ENCODE results near the gene ARSB. TPM values are rescaled to one million over a fixed set of nuclear protein-coding genes. Genes with fewer than 3 reads are reported as not detected.

The ARSB gene
- total and polyA plus RNA-seq, 2 donors (not counting 1 experiment from before 2014, with no cell fraction given), result 10.1 to 27.7 TPM

DNA sequence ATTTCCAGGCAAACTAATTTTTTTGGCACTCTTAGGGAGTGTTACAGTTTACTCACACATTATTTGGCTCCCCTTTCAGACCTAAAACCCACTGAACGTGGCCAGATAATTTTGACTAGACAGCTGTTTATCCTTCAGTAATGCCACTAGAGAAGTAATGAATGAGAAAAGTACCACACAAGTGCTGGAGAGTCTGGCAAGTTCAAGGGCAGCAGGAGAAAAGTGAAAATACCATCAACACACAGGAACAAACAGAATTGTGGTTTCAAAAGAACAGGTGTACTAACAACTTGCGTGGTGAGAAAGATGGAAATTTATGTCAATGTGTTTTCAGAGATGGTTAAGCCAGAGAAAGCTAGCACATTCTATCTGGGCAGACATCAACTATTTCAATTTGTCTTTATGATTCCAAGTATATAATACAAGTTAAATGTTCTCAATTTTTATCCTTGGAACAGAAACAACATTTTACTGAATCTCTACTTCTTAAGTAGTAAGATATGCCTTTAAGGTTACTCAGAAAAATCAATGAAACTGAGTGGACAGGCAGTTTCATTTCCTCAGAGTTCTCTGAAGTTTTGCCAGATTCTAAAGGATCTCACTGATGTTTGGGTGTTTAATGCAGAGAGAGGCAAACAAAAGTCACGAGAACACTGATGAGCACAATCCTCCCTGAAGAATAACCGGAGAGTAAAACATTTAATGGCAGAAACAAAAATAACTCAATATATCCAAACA, 91.0 kb downstream of the ARSB start:
- H3K4me2 ChIP-seq (ENCODE audit: extremely low read depth, insufficient read depth, low read length), result no peak overlapping the region
- no peak overlapping the region for H2AFZ ChIP-seq (ENCODE audit: low read length)
- H3K27ac ChIP-seq (ENCODE audit: insufficient read depth, low read length), result no peak overlapping the region
- no peaks in the 10 kb centered on the region for H3K27me3 ChIP-seq (ENCODE audit: control insufficient read depth, insufficient read depth, low read length)
- H3K4me3 ChIP-seq (replicated peaks in 1 of 4; ENCODE audit: control extremely low read depth in 1 of 4, insufficient read depth in 1 of 4, low read depth in 3 of 4, low read length in 4 of 4), result no peak overlapping the region
- peaks cover 6% of the 10 kb centered on the region for H3K4me1 ChIP-seq (ENCODE audit: control insufficient read depth, extremely low read depth, insufficient read depth, low read length)
- no peak for DNase-seq (ENCODE audit: low read depth in 2 of 2)
- H3K9ac ChIP-seq (ENCODE audit: insufficient read depth, low read length), result no peak overlapping the region
- H3K79me2 ChIP-seq (ENCODE audit: control insufficient read depth, insufficient read depth, low read length), result no peaks in the 10 kb centered on the region
- no peaks in the 10 kb centered on the region for H4K20me1 ChIP-seq (ENCODE audit: control insufficient read depth, extremely low read depth, insufficient read depth, low read length)
- no peaks in the 10 kb centered on the region for H3K9me3 ChIP-seq (ENCODE audit: control insufficient read depth, insufficient read depth, low read depth, low read length)
- TF ChIP-seq, protein P1, sequence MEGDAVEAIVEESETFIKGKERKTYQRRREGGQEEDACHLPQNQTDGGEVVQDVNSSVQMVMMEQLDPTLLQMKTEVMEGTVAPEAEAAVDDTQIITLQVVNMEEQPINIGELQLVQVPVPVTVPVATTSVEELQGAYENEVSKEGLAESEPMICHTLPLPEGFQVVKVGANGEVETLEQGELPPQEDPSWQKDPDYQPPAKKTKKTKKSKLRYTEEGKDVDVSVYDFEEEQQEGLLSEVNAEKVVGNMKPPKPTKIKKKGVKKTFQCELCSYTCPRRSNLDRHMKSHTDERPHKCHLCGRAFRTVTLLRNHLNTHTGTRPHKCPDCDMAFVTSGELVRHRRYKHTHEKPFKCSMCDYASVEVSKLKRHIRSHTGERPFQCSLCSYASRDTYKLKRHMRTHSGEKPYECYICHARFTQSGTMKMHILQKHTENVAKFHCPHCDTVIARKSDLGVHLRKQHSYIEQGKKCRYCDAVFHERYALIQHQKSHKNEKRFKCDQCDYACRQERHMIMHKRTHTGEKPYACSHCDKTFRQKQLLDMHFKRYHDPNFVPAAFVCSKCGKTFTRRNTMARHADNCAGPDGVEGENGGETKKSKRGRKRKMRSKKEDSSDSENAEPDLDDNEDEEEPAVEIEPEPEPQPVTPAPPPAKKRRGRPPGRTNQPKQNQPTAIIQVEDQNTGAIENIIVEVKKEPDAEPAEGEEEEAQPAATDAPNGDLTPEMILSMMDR (conservative IDR thresholded peaks at IDR 0.05 in 1 of 2, IDR thresholded peaks at IDR 0.05 in 1 of 2; ENCODE audit: low read depth in 1 of 2, low read length in 2 of 2), result no peak
- TF ChIP-seq EZH2 (IDR thresholded peaks at IDR 0.05; ENCODE audit: low read length, missing control alignments), result no peak
- H3K36me3 ChIP-seq (ENCODE audit: control insufficient read depth, insufficient read depth, low read length), result no peaks in the 10 kb centered on the region

DNA sequence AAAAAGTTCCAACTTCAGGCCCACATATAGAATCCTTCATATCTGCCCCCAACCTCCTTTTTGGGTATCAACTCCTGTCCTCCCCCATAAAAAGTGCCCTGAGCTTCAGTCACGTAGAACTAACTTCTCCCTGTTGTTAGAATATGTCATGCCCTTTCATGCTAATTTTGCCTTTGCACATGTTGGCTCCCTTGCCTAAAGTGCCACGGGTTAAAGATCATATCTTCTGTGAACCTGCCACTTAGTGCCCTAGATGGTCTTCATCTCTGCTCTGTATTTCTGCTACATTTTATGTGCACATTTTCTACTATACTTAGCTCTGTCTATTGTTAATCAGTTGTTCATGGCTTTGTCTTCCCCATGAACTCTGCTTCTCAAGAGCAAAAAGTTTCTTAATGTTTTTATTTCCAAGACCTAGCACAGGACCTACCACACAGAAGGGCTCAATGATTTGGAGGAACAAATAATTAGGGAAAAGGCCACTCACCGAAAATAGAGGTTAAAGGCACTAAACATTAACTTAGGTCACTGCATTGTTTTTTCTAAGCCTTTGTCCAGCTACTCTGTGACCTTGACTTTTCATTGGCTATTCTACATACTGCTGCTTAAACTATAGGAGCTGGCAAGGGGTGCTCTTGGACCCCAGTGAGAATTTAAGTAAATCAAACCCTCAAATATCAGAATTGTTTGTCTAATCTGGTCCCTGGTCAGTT, 94.3 kb downstream of the ARSB start:
- Histone ChIP-seq H2AFZ (ENCODE audit: low read length) (no peak overlapping the region), H3K27ac (ENCODE audit: insufficient read depth, low read length) (no peak overlapping the region), H3K4me3 (replicated peaks in 1 of 4; ENCODE audit: control extremely low read depth in 1 of 4, insufficient read depth in 1 of 4, low read depth in 3 of 4, low read length in 4 of 4) (no peak overlapping the region), H3K9ac (ENCODE audit: insufficient read depth, low read length) (no peak overlapping the region), H4K20me1 (ENCODE audit: control insufficient read depth, extremely low read depth, insufficient read depth, low read length) (no peaks in the 10 kb centered on the region), H3K4me2 (ENCODE audit: extremely low read depth, insufficient read depth, low read length) (no peak overlapping the region), H3K27me3 (ENCODE audit: control insufficient read depth, insufficient read depth, low read length) (no peaks in the 10 kb centered on the region), H3K79me2 (ENCODE audit: control insufficient read depth, insufficient read depth, low read length) (no peaks in the 10 kb centered on the region), H3K36me3 (ENCODE audit: control insufficient read depth, insufficient read depth, low read length) (no peaks in the 10 kb centered on the region), H3K4me1 (ENCODE audit: control insufficient read depth, extremely low read depth, insufficient read depth, low read length) (peaks cover 6% of the 10 kb centered on the region), H3K9me3 (ENCODE audit: control insufficient read depth, insufficient read depth, low read depth, low read length) (no peaks in the 10 kb centered on the region)
- TF ChIP-seq, protein P1 (conservative IDR thresholded peaks at IDR 0.05 in 1 of 2, IDR thresholded peaks at IDR 0.05 in 1 of 2; ENCODE audit: low read depth in 1 of 2, low read length in 2 of 2), result no peak
- no peak for TF ChIP-seq EZH2 (IDR thresholded peaks at IDR 0.05; ENCODE audit: low read length, missing control alignments)
- DNase-seq (ENCODE audit: low read depth in 2 of 2), result no peak

DNA sequence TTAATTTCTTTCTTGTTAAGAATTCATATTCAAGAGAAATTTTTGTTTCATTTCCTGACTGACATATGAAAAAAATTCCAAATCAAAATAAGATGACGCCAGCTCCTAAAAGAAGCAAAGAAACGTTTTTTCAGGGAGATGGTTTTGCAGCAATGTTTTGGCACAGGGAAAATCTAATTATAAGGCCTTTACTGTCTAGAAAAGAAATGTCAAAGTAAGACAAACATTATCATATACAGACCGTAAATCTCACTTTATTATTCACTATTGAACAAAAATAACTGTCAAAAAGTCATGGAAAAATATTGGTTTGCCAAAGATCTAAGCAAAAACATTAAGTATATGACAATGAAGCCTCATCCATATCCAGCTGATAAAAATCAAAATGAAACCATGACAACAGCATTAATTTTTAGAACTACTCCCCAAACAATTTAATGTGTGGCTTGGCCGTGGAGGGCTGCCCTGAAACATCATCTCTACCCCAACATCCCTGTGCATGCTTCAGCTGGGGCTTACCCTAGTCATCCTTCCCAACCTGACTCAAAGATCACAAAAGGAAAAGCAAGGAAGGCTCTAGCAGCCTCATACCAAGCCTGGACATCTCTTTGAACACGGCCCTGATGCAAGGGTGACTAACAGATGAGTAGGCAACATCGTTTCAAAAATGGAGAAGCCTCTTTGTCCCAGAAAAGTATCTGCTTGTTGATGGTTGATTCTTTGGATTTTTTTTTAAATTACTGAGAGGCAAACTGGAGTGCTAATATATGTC, 95.6 kb downstream of the ARSB start:
- TF ChIP-seq EZH2 (IDR thresholded peaks at IDR 0.05; ENCODE audit: low read length, missing control alignments), result no peak
- H3K27me3 ChIP-seq (ENCODE audit: control insufficient read depth, insufficient read depth, low read length), result no peaks in the 10 kb centered on the region
- no peaks in the 10 kb centered on the region for H3K79me2 ChIP-seq (ENCODE audit: control insufficient read depth, insufficient read depth, low read length)
- peak overlapping the region; percentile 1 for H2AFZ ChIP-seq (ENCODE audit: low read length)
- H3K4me3 ChIP-seq (replicated peaks in 1 of 4; ENCODE audit: control extremely low read depth in 1 of 4, insufficient read depth in 1 of 4, low read depth in 3 of 4, low read length in 4 of 4), result no peak overlapping the region
- H3K9me3 ChIP-seq (ENCODE audit: control insufficient read depth, insufficient read depth, low read depth, low read length), result no peaks in the 10 kb centered on the region
- peak overlapping the region; percentile 28 for H3K4me2 ChIP-seq (ENCODE audit: extremely low read depth, insufficient read depth, low read length)
- H3K4me1 ChIP-seq (ENCODE audit: control insufficient read depth, extremely low read depth, insufficient read depth, low read length), result peaks cover 4% of the 10 kb centered on the region
- H3K9ac ChIP-seq (ENCODE audit: insufficient read depth, low read length), result no peak overlapping the region
- H3K36me3 ChIP-seq (ENCODE audit: control insufficient read depth, insufficient read depth, low read length), result no peaks in the 10 kb centered on the region
- H4K20me1 ChIP-seq (ENCODE audit: control insufficient read depth, extremely low read depth, insufficient read depth, low read length), result no peaks in the 10 kb centered on the region
- DNase-seq (ENCODE audit: low read depth in 2 of 2), result peak; percentile 58 to 73
- no peak overlapping the region for H3K27ac ChIP-seq (ENCODE audit: insufficient read depth, low read length)
